GM19438 (cell line): ENCODE measurements around the gene TOPBP1.
"Not testable (repeated sequence)": the region's sequence is repeated elsewhere in the genome, so short reads cannot be mapped to it uniquely, and the experiment has no call there.

Experiments
- ATAC-seq: cut with Tn5 transposase; IDR thresholded peaks from one replicate; pipeline ENCODE4 v1.9.1; 2021; ENCODE audit warnings: low read depth; ENCODE audit not compliant: unreplicated experiment

The TOPBP1 gene

GRCh38 chr3:133675631-133676335, 14.0 kb upstream of the TOPBP1 start:
- no peak for ATAC-seq

GRCh38 chr3:133674290-133674919, 12.7 kb upstream of the TOPBP1 start:
- ATAC-seq, result no peak

GRCh38 chr3:133673746-133674145, 12.0 kb upstream of the TOPBP1 start:
- no peak for ATAC-seq

GRCh38 chr3:133672461-133672860, 10.7 kb upstream of the TOPBP1 start:
- no peak for ATAC-seq

GRCh38 chr3:133670525-133670995, 8.8 kb upstream of the TOPBP1 start:
- no peak for ATAC-seq

- ATAC-seq, result no peak
Observed at GRCh38 chr3:133669949-133670524, 8.3 kb upstream of the TOPBP1 start.

GRCh38 chr3:133667118-133667517, 5.4 kb upstream of the TOPBP1 start:
- no peak for ATAC-seq

- ATAC-seq, result not testable (repeated sequence)
Observed at GRCh38 chr3:133665188-133665587, 3.4 kb upstream of the TOPBP1 start.

GRCh38 chr3:133663569-133664313, 2.0 kb upstream of the TOPBP1 start:
- ATAC-seq, result no peak

GRCh38 chr3:133662278-133662651, 524 bp upstream of the TOPBP1 start:
- peak; percentile 43 for ATAC-seq

GRCh38 chr3:133659806-133660205, 1.9 kb downstream of the TOPBP1 start:
- ATAC-seq, result no peak

GRCh38 chr3:133655731-133656515, 5.8 kb downstream of the TOPBP1 start:
- ATAC-seq, result no peak

GRCh38 chr3:133649486-133650068, 12.2 kb downstream of the TOPBP1 start:
- ATAC-seq, result no peak

GRCh38 chr3:133644768-133645167, 17.0 kb downstream of the TOPBP1 start:
- no peak for ATAC-seq

GRCh38 chr3:133643611-133644010, 18.1 kb downstream of the TOPBP1 start:
- no peak for ATAC-seq

GRCh38 chr3:133641254-133641653, 20.5 kb downstream of the TOPBP1 start:
- no peak for ATAC-seq

GRCh38 chr3:133633439-133633838, 28.3 kb downstream of the TOPBP1 start:
- ATAC-seq, result no peak

- no peak for ATAC-seq
Observed at GRCh38 chr3:133629146-133629545, 32.6 kb downstream of the TOPBP1 start.

- no peak for ATAC-seq
Observed at GRCh38 chr3:133627789-133628188, 34.0 kb downstream of the TOPBP1 start.
